ENCODE data around the gene PALMD. TPM values are rescaled to one million over a fixed set of nuclear protein-coding genes. Genes with fewer than 3 reads are reported as not detected.

PALMD gene
- total and polyA plus RNA-seq, 2 donors, result 19.0 to 21.1 TPM

DNA sequence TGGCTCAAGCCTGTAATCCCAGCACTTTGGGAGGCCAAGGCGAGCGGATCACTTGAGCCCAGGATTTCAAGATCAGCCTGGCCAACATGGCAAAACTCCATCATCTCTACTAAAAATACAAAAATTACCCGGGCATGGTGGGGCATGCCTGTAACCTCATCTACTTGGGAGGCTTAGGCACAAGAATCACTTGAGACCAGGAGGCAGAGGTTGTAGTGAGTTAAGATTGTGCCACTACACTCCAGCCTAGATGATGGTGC lies 12.0 kb downstream of the PALMD start:
- 97% methylated on average over 3 of the region's 3 CpGs for WGBS
- Histone ChIP-seq H3K36me3 (ENCODE audit: insufficient read depth) (no peaks in the 10 kb centered on the region), H3K4me3 (ENCODE audit: low read depth, low read length) (no peak overlapping the region), H3K4me1 (ENCODE audit: insufficient read depth) (no peaks in the 10 kb centered on the region), H3K27ac (ENCODE audit: low read depth) (no peak overlapping the region)
- no peak for DNase-seq (ENCODE audit: extremely low spot score)

DNA sequence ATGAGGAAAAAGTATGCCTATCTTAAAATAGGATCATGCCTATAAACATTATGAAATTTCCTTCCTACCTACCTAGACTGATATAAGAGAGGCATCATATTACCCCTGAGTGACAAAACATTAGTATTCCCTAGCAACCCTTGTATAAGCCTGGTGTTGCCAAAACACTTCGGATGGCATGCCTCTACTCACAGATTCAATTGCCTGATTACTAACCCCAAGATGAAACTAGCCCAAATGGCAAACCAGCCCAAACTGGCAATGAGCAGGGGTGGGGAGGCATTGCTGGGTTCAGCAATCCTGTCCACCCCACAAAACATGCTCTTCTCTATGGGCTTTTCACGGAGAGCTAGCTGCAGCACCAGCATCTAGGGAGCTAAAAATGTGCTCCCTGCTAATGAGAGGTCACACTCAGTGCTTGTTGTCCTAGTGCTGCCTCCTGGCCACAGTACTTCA lies 13.9 kb downstream of the PALMD start:
- Histone ChIP-seq H3K36me3 (ENCODE audit: insufficient read depth) (no peaks in the 10 kb centered on the region), H3K27ac (ENCODE audit: low read depth) (no peak overlapping the region), H3K4me3 (ENCODE audit: low read depth, low read length) (no peak overlapping the region), H3K4me1 (ENCODE audit: insufficient read depth) (no peaks in the 10 kb centered on the region)
- DNase-seq (ENCODE audit: extremely low spot score), result no peak
- WGBS, result 55% methylated on average over 2 of the region's 2 CpGs

DNA sequence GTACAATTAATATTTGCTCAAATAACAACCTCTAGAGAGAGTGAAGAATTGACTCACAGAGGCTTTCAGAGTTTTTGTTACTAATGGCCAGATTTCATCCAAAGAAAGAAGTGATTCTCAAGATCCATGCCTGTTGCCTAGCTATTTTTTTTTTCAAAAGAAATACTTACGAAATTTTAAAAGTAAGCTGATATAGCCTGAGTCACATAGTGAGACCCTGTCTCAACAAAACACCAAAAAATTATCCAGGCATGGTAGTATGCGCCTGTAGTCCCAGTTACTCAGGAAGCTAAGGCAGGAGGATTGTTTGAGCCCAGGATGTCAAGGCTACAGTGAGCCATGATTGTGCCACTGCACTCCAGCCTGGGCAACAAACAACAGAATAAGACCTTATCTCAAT lies 14.6 kb downstream of the PALMD start:
- no peaks in the 10 kb centered on the region for H3K36me3 ChIP-seq (ENCODE audit: insufficient read depth)
- H3K4me3 ChIP-seq (ENCODE audit: low read depth, low read length), result no peak overlapping the region
- H3K27ac ChIP-seq (ENCODE audit: low read depth), result no peak overlapping the region
- H3K4me1 ChIP-seq (ENCODE audit: insufficient read depth), result no peaks in the 10 kb centered on the region
- no peak for DNase-seq (ENCODE audit: extremely low spot score)
- WGBS, result 92% methylated on average over 2 of the region's 2 CpGs

DNA sequence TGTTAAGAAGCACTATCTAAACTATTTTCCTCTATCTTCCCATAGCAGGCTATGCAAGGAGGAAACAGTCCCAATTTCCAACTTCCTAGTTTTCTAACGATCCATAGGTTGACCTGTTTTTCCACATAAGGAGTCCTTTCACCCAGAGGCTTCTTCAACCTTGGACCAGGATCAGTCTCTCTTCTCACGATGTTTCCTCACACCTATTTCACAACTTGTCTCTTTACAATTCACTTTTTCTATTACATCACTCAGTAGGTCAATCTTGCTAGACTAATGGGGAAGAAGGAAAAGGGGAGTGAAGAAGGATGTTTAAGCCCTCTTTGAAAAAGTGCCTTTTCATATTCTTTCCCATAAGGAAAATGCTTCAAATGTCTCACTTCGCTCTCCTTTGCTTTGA lies 15.9 kb downstream of the PALMD start:
- Histone ChIP-seq H3K4me3 (ENCODE audit: low read depth, low read length) (no peak overlapping the region), H3K27ac (ENCODE audit: low read depth) (peak overlapping the region; percentile 50), H3K4me1 (ENCODE audit: insufficient read depth) (no peaks in the 10 kb centered on the region), H3K36me3 (ENCODE audit: insufficient read depth) (no peaks in the 10 kb centered on the region)
- DNase-seq (ENCODE audit: extremely low spot score), result no peak
- WGBS, result 77% methylated on average over 3 of the region's 3 CpGs

DNA sequence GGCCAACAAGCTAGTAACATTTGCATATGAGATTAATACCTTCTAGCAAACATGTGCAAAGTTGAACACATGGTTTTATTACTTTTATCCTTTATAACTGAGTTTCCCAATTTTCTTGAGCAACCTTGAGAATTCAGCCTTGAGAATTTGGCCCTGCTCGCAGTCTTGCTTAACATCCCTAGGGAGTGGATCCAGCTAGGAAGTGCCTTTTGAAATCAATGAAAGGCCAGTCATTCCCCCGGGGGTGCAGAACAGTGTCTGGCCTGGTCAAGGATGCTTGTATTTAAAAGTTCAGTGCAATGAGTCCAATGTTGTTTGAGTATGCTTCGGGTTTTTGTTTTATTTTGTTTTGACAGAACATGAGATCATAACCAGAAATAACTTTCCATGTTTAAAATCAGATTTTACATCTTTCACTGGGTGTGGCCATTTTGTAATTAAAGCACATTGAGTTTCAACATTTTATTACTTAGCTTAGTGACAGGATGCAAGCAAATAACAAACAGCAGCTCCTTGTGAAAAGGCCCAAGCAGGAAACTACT lies 16.7 kb downstream of the PALMD start:
- no peaks in the 10 kb centered on the region for H3K36me3 ChIP-seq (ENCODE audit: insufficient read depth)
- H3K4me1 ChIP-seq (ENCODE audit: insufficient read depth), result no peaks in the 10 kb centered on the region
- H3K27ac ChIP-seq (ENCODE audit: low read depth), result no peak overlapping the region
- no peak for DNase-seq (ENCODE audit: extremely low spot score)
- WGBS, result 31% methylated on average over 3 of the region's 3 CpGs
- H3K4me3 ChIP-seq (ENCODE audit: low read depth, low read length), result no peak overlapping the region

DNA sequence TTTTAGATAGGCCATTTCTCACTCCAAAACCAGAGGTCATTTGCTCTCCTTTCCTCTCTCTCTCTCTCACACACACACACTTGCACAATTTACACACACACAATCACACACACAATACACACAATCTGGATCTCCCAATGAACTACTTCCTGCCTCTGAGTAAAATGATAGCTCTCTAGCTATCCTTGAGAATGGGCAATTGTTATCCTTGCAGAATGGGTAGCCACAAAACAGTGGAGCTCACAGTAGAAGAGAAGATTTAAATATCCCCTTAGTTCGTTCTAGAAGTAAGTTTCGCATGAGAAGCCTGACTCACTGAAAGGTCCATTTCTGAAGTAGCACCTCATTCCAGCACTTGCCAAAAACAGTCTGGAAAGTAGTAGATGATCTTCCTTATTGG lies 17.6 kb downstream of the PALMD start:
- no peak overlapping the region for H3K4me3 ChIP-seq (ENCODE audit: low read depth, low read length)
- no peak overlapping the region for H3K27ac ChIP-seq (ENCODE audit: low read depth)
- H3K4me1 ChIP-seq (ENCODE audit: insufficient read depth), result no peaks in the 10 kb centered on the region
- no peak for DNase-seq (ENCODE audit: extremely low spot score)
- no peaks in the 10 kb centered on the region for H3K36me3 ChIP-seq (ENCODE audit: insufficient read depth)
- 90% methylated on average over 2 of the region's 2 CpGs for WGBS

DNA sequence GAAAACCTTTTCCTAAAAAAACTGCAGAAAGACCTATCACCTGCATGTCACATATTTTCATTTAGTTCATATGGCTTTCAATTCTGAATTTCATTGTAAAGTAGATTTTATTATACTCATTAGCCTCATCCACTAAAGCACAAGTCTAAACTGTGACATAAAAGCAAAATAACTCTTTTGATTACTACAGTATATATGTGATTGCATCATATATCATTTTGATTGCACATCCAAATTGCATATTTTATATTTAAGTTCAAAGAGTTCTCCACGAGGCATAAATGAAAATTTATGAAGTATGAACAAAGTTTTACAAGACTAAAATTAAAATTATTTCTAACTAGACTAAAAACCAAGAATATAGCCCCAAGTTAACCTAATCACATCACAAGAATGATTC lies 19.3 kb downstream of the PALMD start:
- DNase-seq (ENCODE audit: extremely low spot score), result no peak
- Histone ChIP-seq H3K4me1 (ENCODE audit: insufficient read depth) (no peaks in the 10 kb centered on the region), H3K4me3 (ENCODE audit: low read depth, low read length) (no peak overlapping the region), H3K36me3 (ENCODE audit: insufficient read depth) (no peaks in the 10 kb centered on the region), H3K27ac (ENCODE audit: low read depth) (no peak overlapping the region)
- 57% methylated on average over 1 of the region's 1 CpG for WGBS

DNA sequence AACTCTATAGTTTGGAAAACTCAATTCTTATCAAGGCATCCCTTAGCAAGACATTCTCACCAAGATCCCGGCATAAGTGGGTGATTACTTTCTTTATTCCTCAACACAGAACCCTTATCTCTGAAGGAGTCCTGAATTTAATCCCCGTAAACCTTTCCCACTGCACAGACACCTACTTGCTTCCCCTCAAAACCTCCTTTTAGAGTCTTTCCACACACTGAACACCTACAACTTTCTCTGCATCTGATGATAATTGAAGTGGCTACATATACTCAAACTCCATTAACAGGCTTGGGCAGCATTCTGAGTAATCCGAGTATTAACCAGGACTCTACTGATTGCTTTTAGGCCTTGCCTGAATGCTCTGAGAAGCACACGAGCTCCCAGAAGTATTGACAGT lies 23.5 kb downstream of the PALMD start:
- 64% methylated on average over 4 of the region's 4 CpGs for WGBS
- Histone ChIP-seq H3K4me1 (ENCODE audit: insufficient read depth) (no peaks in the 10 kb centered on the region), H3K4me3 (ENCODE audit: low read depth, low read length) (no peak overlapping the region), H3K36me3 (ENCODE audit: insufficient read depth) (no peaks in the 10 kb centered on the region), H3K27ac (ENCODE audit: low read depth) (no peak overlapping the region)
- no peak for DNase-seq (ENCODE audit: extremely low spot score)

DNA sequence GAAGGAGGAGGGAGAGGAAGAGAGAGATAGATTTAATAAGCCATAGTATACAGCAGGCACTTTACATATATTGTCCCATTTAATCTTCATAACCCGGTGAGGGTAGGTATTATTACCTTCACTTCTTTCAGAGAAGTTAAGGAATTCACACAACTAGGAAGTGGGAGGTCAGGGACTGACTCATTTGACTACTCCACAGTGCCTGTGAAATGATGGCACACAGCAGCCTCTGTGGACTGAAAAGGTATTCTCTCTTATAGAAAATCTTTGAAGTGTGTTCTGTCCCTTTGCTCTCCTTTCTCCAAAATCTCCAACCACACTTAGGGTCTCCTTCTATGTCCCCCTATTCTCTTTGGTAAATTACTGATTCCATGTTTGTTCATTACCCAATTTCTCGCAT lies 23.9 kb downstream of the PALMD start:
- no peak overlapping the region for H3K4me3 ChIP-seq (ENCODE audit: low read depth, low read length)
- H3K27ac ChIP-seq (ENCODE audit: low read depth), result no peak overlapping the region
- H3K4me1 ChIP-seq (ENCODE audit: insufficient read depth), result no peaks in the 10 kb centered on the region
- no peaks in the 10 kb centered on the region for H3K36me3 ChIP-seq (ENCODE audit: insufficient read depth)
- 94% methylated on average over 2 of the region's 2 CpGs for WGBS
- DNase-seq (ENCODE audit: extremely low spot score), result no peak

DNA sequence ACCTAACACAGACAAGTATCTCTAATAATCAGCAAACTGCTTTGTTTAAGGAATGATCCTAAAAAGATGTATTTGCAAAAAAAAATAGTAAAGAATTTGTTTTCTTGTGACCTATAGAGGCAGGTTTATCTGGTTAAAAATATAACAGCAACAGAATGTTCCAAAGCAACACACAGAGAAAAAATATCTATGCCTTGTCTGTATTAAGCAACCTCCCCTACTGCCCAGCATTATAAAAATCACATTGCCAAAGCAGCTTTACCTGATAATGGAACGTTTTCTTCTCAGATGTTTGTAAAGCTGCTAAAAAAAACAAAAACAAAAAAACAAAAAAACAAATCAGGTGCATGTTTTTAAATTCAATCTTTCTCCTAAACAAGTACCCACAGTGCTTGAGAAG lies 24.7 kb downstream of the PALMD start:
- Histone ChIP-seq H3K36me3 (ENCODE audit: insufficient read depth) (no peaks in the 10 kb centered on the region), H3K4me1 (ENCODE audit: insufficient read depth) (no peaks in the 10 kb centered on the region), H3K27ac (ENCODE audit: low read depth) (no peak overlapping the region)

DNA sequence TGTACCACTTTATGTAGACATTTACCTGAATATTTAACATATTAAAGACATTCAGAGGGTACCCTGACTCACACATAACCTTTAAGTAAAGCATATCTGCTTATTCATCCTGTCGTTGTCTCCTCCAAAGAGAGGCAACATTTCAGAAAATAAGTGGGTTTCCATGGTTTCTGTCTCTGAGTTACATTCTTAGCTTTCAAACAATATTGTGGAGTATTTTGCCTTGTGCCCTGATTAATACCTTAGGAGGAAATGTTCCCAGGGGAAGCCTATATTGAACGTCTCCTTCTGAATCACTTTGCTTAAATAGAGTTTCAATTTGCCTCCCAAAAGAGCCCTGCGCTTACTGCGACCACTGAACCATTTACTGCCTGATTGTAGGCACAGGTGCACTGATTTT lies 26.1 kb downstream of the PALMD start:
- no peak overlapping the region for H3K4me3 ChIP-seq (ENCODE audit: low read depth, low read length)
- DNase-seq (ENCODE audit: extremely low spot score), result no peak
- WGBS, result 79% methylated on average over 4 of the region's 4 CpGs
- no peaks in the 10 kb centered on the region for H3K36me3 ChIP-seq (ENCODE audit: insufficient read depth)
- H3K27ac ChIP-seq (ENCODE audit: low read depth), result no peak overlapping the region
- H3K4me1 ChIP-seq (ENCODE audit: insufficient read depth), result no peaks in the 10 kb centered on the region

More for the DNA sequence above, 24.7 kb downstream of the PALMD start:
- 63% methylated on average over 1 of the region's 1 CpG for WGBS
- H3K4me3 ChIP-seq (ENCODE audit: low read depth, low read length), result no peak overlapping the region
- no peak for DNase-seq (ENCODE audit: extremely low spot score)

DNA sequence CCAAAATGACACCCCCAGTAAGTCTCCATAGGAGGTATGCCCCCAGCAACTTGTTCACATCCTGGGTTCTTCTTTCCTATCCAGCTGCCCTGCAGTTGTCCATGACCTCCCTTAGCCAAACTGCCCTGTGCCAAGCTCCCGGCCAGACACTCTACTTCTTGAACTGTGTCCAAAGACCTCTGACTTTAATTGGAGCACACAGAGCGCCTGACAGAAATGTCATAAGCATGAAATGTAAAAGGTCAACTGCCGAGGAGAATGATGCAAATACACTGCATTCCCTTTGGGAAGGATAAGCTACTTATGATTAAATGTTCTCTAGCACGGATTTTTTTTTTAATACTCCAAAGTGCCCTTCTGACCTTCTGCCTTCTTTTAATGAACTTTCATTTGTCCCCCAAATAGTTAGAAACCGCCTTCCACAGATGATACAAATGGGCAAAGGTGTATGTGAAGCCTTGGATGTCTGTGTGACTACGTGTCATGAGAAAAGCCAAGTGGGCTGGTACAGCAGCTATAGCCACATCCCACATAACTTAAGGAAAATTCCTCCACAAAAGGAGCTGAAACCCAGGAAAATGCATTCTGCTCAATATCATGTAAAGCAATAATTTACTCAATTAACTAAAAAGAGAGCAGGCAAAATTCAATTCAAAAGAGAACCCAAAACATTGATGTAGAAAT lies 26.8 kb downstream of the PALMD start:
- no peaks in the 10 kb centered on the region for H3K4me1 ChIP-seq (ENCODE audit: insufficient read depth)
- H3K27ac ChIP-seq (ENCODE audit: low read depth), result no peak overlapping the region
- no peaks in the 10 kb centered on the region for H3K36me3 ChIP-seq (ENCODE audit: insufficient read depth)
- H3K4me3 ChIP-seq (ENCODE audit: low read depth, low read length), result no peak overlapping the region
- 60% methylated on average over 6 of the region's 6 CpGs for WGBS
- no peak for DNase-seq (ENCODE audit: extremely low spot score)

DNA sequence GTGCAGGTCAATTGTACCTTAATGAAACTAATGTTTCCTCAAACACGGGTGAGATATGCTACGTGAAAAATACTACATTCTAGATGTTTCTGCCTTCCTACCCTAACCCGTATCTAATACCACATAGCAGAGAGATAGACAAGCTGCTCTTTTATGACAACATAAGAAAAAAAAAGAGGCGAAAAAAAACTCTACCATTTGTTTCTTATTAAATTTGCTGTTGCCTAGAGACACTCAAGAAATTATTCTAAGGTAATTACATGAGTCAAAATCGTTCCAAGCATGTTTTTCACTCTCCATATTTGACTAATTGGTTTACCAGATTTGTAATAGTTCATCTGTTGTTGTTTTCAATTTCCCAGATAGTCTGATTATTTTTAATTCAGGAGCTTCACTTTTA lies 27.4 kb downstream of the PALMD start:
- WGBS, result 81% methylated on average over 5 of the region's 5 CpGs
- Histone ChIP-seq H3K27ac (ENCODE audit: low read depth) (no peak overlapping the region), H3K4me3 (ENCODE audit: low read depth, low read length) (no peak overlapping the region), H3K36me3 (ENCODE audit: insufficient read depth) (no peaks in the 10 kb centered on the region), H3K4me1 (ENCODE audit: insufficient read depth) (no peaks in the 10 kb centered on the region)
- no peak for DNase-seq (ENCODE audit: extremely low spot score)

DNA sequence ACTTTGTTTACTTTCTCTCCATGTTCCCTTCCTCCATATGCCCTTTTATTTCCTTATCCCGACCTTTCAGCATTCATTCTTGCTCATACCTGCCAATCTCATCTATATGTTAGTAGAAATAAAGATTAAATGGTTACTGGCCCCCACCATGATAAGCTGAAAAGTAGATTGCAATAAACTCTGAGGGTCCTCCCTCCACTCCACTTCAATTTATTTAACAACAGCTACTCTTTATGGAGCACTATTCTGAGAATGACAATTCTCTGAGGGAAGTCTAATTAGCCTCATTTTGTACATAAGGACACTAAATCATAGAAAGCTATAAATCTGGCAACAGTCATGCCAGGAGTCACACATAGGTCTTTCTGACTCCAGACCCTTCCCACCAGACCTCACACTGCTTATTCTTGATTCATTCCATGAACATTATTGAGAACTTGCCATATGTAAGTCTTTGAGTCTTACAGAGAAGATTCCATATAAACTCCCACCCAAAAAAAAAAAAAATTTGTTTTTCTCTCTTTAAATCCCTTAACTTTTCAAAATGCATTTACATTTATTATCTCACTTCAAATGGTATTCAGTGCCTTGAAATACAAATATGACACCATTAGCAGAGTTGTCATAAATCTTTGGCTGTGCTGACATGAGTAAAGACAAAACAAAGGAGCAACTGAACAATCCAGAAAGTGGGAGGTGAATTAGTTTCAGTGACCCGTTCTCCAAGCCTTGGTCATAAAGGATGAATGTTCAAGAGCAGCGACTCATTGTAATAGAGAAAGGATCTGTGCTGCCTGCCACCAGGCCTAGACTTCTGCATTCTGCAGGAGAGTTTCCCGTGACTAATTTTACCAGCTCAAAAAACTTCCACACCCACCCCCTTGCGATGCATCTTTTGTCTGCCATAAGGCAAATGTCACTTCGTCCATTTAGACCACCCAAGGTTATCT lies 28.5 kb downstream of the PALMD start:
- H3K4me3 ChIP-seq (ENCODE audit: low read depth, low read length), result no peak overlapping the region
- H3K27ac ChIP-seq (ENCODE audit: low read depth), result no peak overlapping the region
- H3K4me1 ChIP-seq (ENCODE audit: insufficient read depth), result no peaks in the 10 kb centered on the region
- WGBS, result 77% methylated on average over 6 of the region's 6 CpGs
- DNase-seq (ENCODE audit: extremely low spot score), result no peak
- H3K36me3 ChIP-seq (ENCODE audit: insufficient read depth), result no peaks in the 10 kb centered on the region

Measured in urinary bladder (tissue), 4 donors.